OCI-LY3 (cell line): ENCODE data around the gene DGKB.

Source experiments
- EZH2phosphoT487 ChIP-seq: fragments of 200-600 bp; shearing (Covaris generic); IDR thresholded peaks from 2 replicates; pipeline ENCODE4 v1.6.1; 2018; ENCODE audit warnings: antibody characterized with exemption, mixed run types, low read depth
- TF ChIP-seq, protein P1 (sequence below): fragments of 200-600, 300-600 bp; sonication (generic); IDR thresholded peaks from 2 replicates; pipeline ENCODE4 v1.5.1; 2014; ENCODE audit warnings: antibody characterized with exemption, low read length, low read depth

DNA sequence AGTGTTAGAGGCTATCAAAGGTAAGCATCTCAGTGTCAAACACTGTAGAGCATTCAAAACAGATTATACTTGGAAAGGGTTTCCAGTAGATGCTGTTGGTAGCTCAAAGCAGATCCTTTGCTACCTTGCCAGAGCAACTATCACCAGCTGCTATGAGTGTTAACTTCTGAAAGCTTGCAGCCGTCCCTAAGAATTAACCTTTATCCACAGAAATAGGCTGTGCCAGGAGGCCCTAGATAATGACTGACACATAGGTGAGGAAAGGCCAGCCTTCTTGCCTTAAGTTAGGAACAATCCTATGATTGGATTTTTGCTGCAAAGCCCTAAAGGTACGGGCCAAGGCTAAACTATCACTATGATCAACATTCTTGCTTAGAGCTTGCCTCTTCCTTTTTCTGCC, 263.2 kb downstream of the DGKB start:
- TF ChIP-seq, protein P1, sequence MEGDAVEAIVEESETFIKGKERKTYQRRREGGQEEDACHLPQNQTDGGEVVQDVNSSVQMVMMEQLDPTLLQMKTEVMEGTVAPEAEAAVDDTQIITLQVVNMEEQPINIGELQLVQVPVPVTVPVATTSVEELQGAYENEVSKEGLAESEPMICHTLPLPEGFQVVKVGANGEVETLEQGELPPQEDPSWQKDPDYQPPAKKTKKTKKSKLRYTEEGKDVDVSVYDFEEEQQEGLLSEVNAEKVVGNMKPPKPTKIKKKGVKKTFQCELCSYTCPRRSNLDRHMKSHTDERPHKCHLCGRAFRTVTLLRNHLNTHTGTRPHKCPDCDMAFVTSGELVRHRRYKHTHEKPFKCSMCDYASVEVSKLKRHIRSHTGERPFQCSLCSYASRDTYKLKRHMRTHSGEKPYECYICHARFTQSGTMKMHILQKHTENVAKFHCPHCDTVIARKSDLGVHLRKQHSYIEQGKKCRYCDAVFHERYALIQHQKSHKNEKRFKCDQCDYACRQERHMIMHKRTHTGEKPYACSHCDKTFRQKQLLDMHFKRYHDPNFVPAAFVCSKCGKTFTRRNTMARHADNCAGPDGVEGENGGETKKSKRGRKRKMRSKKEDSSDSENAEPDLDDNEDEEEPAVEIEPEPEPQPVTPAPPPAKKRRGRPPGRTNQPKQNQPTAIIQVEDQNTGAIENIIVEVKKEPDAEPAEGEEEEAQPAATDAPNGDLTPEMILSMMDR: no peak
- no peak for TF ChIP-seq EZH2phosphoT487
